GM23338 (cell line): ENCODE data around the gene DAAM2. TPM values are rescaled to one million over a fixed set of nuclear protein-coding genes. Genes with fewer than 3 reads are reported as not detected.

Experiments
- ATAC-seq: fragments of 200-7000 bp; cut with Tn5 transposase; 3 replicates; pipeline ENCODE4 v1.9.1; 2020
- DNase-seq: peaks from one replicate; pipeline ENCODE4 v3.0.0-alpha.2; 2015; ENCODE audit warnings: low spot score
- H2AFZ ChIP-seq: fragments of 200-600 bp; sonication (generic); 2 replicates; pipeline ENCODE4 v1.8.0; 2016; ENCODE audit warnings: antibody characterized with exemption, mild to moderate bottlenecking, moderate library complexity
- H3F3A ChIP-seq: fragments of 200-600 bp; sonication (generic); replicated peaks from 2 replicates; pipeline ENCODE4 v1.8.0; 2017; ENCODE audit warnings: antibody characterized with exemption, mixed run types, low read depth
- H3K27ac ChIP-seq: fragments of 200-600 bp; sonication (generic); 2 replicates; pipeline ENCODE4 v1.6.1; 2016; ENCODE audit warnings: low read depth
- H3K27me3 ChIP-seq: fragments of 200-600 bp; sonication (generic); 2 replicates; pipeline ENCODE4 v1.8.0; 2016; ENCODE audit warnings: mild to moderate bottlenecking, mixed run types, moderate library complexity; ENCODE audit not compliant: insufficient read depth
- H3K36me3 ChIP-seq: fragments of 200-600 bp; sonication (generic); 2 replicates; pipeline ENCODE4 v1.8.0; 2016; ENCODE audit warnings: mild to moderate bottlenecking; ENCODE audit not compliant: insufficient read depth
- H3K4me1 ChIP-seq: fragments of 200-600 bp; sonication (generic); 2 replicates; pipeline ENCODE4 v1.8.0; 2016; ENCODE audit warnings: mild to moderate bottlenecking, moderate library complexity; ENCODE audit not compliant: insufficient read depth
- H3K4me2 ChIP-seq: fragments of 200-600 bp; sonication (generic); 2 replicates; pipeline ENCODE4 v1.7.1; 2017; ENCODE audit warnings: mixed run types
- H3K4me3 ChIP-seq: fragments of 200-600 bp; sonication (generic); 2 replicates; pipeline ENCODE4 v1.6.1; 2016; ENCODE audit warnings: mixed run types
- H3K79me2 ChIP-seq: fragments of 200-600 bp; sonication (generic); replicated peaks from 2 replicates; pipeline ENCODE4 v1.8.0; 2017; ENCODE audit warnings: mild to moderate bottlenecking; ENCODE audit not compliant: insufficient read depth
- H3K9me2 ChIP-seq: fragments of 200-600 bp; sonication (generic); 2 replicates; pipeline ENCODE4 v1.8.0; 2017; ENCODE audit not compliant: insufficient read depth
- H4K20me1 ChIP-seq: fragments of 200-600 bp; sonication (generic); replicated peaks from 2 replicates; pipeline ENCODE4 v1.8.0; 2017; ENCODE audit warnings: mild to moderate bottlenecking; ENCODE audit not compliant: insufficient read depth
- H3K27ac Mint-ChIP-seq: 2 replicates; pipeline ENCODE4 v1.8.0; 2020; ENCODE audit warnings: inconsistent platforms, mild to moderate bottlenecking, moderate library complexity, mixed read lengths
- H3K27me3 Mint-ChIP-seq: 3 replicates; pipeline ENCODE4 v1.8.0; 2022; ENCODE audit warnings: low read depth, mild to moderate bottlenecking, moderate library complexity, mixed read lengths, inconsistent platforms; ENCODE audit not compliant: insufficient read depth, poor library complexity
- H3K36me3 Mint-ChIP-seq: 3 replicates; pipeline ENCODE4 v1.8.0; 2021; ENCODE audit warnings: low read depth, mild to moderate bottlenecking, inconsistent platforms, moderate library complexity, mixed read lengths
- H3K4me1 Mint-ChIP-seq: 3 replicates; pipeline ENCODE4 v1.8.0; 2020; ENCODE audit warnings: mild to moderate bottlenecking, inconsistent platforms, mixed read lengths
- H3K4me3 Mint-ChIP-seq: 3 replicates; pipeline ENCODE4 v1.8.0; 2021; ENCODE audit warnings: moderate library complexity, mild to moderate bottlenecking, inconsistent platforms, mixed read lengths
- H3K9me3 Mint-ChIP-seq: 3 replicates; pipeline ENCODE4 v1.8.0; 2020; ENCODE audit warnings: moderate library complexity, mild to moderate bottlenecking, inconsistent platforms, mixed read lengths
- CREB1 ChIP-seq: fragments of 250-450 bp; sonication (Bioruptor Pico); IDR thresholded peaks from 2 replicates; pipeline ENCODE4 v1.5.0; 2020; ENCODE audit warnings: low read depth, mild to moderate bottlenecking, moderate library complexity
- EZH2 ChIP-seq: fragments of 200-600 bp; sonication (generic); IDR thresholded peaks from one replicate; pipeline ENCODE4 v1.8.0; 2017; ENCODE audit warnings: antibody characterized with exemption, mild to moderate bottlenecking, low read depth; ENCODE audit not compliant: unreplicated experiment
- EZH2phosphoT487 ChIP-seq: fragments of 200-600 bp; sonication (generic); IDR thresholded peaks from one replicate; pipeline ENCODE4 v1.8.1; 2018; ENCODE audit warnings: antibody characterized with exemption; ENCODE audit not compliant: unreplicated experiment
- JUNB ChIP-seq: IDR thresholded peaks from one replicate; pipeline ENCODE4 v1.6.1; 2016; ENCODE audit warnings: antibody characterized with exemption; ENCODE audit not compliant: unreplicated experiment
- NANOG ChIP-seq: IDR thresholded peaks from 2 replicates; pipeline ENCODE4 v1.6.1; 2016; ENCODE audit warnings: antibody characterized with exemption, borderline replicate concordance
- POLR2AphosphoS5 ChIP-seq: IDR thresholded peaks from 2 replicates; pipeline ENCODE4 v1.6.1; 2016; ENCODE audit warnings: antibody characterized with exemption, low read depth
- REST ChIP-seq: IDR thresholded peaks from one replicate; pipeline ENCODE4 v1.6.1; 2018; ENCODE audit warnings: antibody characterized with exemption; ENCODE audit not compliant: unreplicated experiment
- STAT1 ChIP-seq: IDR thresholded peaks from one replicate; pipeline ENCODE4 v1.6.1; 2016; ENCODE audit warnings: antibody characterized with exemption; ENCODE audit not compliant: unreplicated experiment
- ZNF114 ChIP-seq: fragments of 250-450 bp; sonication (Bioruptor Pico); IDR thresholded peaks from 2 replicates; pipeline ENCODE4 v1.5.0; 2020; ENCODE audit warnings: mild to moderate bottlenecking, moderate library complexity
- ZNF331 ChIP-seq: fragments of 250-450 bp; sonication (Bioruptor Pico); IDR thresholded peaks from 2 replicates; pipeline ENCODE4 v1.5.0; 2020; ENCODE audit warnings: low read depth, mild to moderate bottlenecking, moderate library complexity
- polyA plus RNA-seq: library from polyadenylated mRNA; unstranded; fragments of >200 nt; fragmentation: Nextera tagmentation; extraction: Ambion mirVana; gene quantifications from 2 replicates; pipeline ENCODE4 v1.2.1, GENCODE V29; 2016
- total RNA-seq: library from RNA; depleted of rRNA; stranded (reverse); fragments of >200 nt; shearing (Covaris generic); gene quantifications from 2 replicates; pipeline ENCODE4 v1.2.3, GENCODE V29; 2014
- TF ChIP-seq, protein P1 (sequence below), 2 experiments: fragments of 200-600 bp in 1 of 2; sonication (generic) in 1 of 2; conservative IDR thresholded peaks; 2 replicates each; pipeline versions ENCODE4 v1.5.1 to v1.6.1; 2016 to 2017; ENCODE audit warnings: antibody characterized with exemption in 2 of 2, low read depth in 2 of 2, mild to moderate bottlenecking in 2 of 2, moderate library complexity in 1 of 2
- TF ChIP-seq, protein P2 (sequence below): fragments of 250-450 bp; sonication (Bioruptor Pico); IDR thresholded peaks from 2 replicates; pipeline ENCODE4 v1.5.0; 2020; ENCODE audit warnings: mild to moderate bottlenecking, moderate library complexity
- TF ChIP-seq, protein P3 (sequence below): IDR thresholded peaks from 2 replicates; pipeline ENCODE4 v1.6.1; 2016; ENCODE audit warnings: antibody characterized with exemption

Gene DAAM2
- total and polyA plus RNA-seq, 2 experiments from 2014 or later: 1.4 to 4.9 TPM

- no peaks in the 10 kb centered on the region for H4K20me1 ChIP-seq
- no peaks in the 10 kb centered on the region for H3F3A ChIP-seq
- H3K9me2 ChIP-seq: 0 out of 2 replicates have a peak, but pooled peaks cover 6% of the 10 kb centered on the region
- Mint-ChIP-seq H3K27ac (no peak overlapping the region), H3K9me3 (no peaks in the 10 kb centered on the region), H3K27me3 (peaks cover 2% of the 10 kb centered on the region), H3K4me3 (no peak overlapping the region), H3K36me3 (no peaks in the 10 kb centered on the region), H3K4me1 (no peaks in the 10 kb centered on the region)
- H3K4me1 ChIP-seq: no peaks in the 10 kb centered on the region
- no peak for DNase-seq
- no peaks in the 10 kb centered on the region for H3K79me2 ChIP-seq
- H3K36me3 ChIP-seq: no peaks in the 10 kb centered on the region
- ATAC-seq: no peak
- H3K4me3 ChIP-seq: no peak overlapping the region
- no peak overlapping the region for H2AFZ ChIP-seq
- H3K27me3 ChIP-seq: no peaks in the 10 kb centered on the region
- H3K4me2 ChIP-seq: no peak overlapping the region
- TF ChIP-seq, protein P1, sequence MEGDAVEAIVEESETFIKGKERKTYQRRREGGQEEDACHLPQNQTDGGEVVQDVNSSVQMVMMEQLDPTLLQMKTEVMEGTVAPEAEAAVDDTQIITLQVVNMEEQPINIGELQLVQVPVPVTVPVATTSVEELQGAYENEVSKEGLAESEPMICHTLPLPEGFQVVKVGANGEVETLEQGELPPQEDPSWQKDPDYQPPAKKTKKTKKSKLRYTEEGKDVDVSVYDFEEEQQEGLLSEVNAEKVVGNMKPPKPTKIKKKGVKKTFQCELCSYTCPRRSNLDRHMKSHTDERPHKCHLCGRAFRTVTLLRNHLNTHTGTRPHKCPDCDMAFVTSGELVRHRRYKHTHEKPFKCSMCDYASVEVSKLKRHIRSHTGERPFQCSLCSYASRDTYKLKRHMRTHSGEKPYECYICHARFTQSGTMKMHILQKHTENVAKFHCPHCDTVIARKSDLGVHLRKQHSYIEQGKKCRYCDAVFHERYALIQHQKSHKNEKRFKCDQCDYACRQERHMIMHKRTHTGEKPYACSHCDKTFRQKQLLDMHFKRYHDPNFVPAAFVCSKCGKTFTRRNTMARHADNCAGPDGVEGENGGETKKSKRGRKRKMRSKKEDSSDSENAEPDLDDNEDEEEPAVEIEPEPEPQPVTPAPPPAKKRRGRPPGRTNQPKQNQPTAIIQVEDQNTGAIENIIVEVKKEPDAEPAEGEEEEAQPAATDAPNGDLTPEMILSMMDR (conservative IDR thresholded peaks at IDR 0.05; ENCODE audit: low read depth in 2 of 2): no peak
- TF ChIP-seq NANOG: no peak
- no peak for TF ChIP-seq JUNB
- no peak for TF ChIP-seq EZH2
- TF ChIP-seq POLR2AphosphoS5: no peak
- TF ChIP-seq CREB1: no peak
- TF ChIP-seq, protein P2, sequence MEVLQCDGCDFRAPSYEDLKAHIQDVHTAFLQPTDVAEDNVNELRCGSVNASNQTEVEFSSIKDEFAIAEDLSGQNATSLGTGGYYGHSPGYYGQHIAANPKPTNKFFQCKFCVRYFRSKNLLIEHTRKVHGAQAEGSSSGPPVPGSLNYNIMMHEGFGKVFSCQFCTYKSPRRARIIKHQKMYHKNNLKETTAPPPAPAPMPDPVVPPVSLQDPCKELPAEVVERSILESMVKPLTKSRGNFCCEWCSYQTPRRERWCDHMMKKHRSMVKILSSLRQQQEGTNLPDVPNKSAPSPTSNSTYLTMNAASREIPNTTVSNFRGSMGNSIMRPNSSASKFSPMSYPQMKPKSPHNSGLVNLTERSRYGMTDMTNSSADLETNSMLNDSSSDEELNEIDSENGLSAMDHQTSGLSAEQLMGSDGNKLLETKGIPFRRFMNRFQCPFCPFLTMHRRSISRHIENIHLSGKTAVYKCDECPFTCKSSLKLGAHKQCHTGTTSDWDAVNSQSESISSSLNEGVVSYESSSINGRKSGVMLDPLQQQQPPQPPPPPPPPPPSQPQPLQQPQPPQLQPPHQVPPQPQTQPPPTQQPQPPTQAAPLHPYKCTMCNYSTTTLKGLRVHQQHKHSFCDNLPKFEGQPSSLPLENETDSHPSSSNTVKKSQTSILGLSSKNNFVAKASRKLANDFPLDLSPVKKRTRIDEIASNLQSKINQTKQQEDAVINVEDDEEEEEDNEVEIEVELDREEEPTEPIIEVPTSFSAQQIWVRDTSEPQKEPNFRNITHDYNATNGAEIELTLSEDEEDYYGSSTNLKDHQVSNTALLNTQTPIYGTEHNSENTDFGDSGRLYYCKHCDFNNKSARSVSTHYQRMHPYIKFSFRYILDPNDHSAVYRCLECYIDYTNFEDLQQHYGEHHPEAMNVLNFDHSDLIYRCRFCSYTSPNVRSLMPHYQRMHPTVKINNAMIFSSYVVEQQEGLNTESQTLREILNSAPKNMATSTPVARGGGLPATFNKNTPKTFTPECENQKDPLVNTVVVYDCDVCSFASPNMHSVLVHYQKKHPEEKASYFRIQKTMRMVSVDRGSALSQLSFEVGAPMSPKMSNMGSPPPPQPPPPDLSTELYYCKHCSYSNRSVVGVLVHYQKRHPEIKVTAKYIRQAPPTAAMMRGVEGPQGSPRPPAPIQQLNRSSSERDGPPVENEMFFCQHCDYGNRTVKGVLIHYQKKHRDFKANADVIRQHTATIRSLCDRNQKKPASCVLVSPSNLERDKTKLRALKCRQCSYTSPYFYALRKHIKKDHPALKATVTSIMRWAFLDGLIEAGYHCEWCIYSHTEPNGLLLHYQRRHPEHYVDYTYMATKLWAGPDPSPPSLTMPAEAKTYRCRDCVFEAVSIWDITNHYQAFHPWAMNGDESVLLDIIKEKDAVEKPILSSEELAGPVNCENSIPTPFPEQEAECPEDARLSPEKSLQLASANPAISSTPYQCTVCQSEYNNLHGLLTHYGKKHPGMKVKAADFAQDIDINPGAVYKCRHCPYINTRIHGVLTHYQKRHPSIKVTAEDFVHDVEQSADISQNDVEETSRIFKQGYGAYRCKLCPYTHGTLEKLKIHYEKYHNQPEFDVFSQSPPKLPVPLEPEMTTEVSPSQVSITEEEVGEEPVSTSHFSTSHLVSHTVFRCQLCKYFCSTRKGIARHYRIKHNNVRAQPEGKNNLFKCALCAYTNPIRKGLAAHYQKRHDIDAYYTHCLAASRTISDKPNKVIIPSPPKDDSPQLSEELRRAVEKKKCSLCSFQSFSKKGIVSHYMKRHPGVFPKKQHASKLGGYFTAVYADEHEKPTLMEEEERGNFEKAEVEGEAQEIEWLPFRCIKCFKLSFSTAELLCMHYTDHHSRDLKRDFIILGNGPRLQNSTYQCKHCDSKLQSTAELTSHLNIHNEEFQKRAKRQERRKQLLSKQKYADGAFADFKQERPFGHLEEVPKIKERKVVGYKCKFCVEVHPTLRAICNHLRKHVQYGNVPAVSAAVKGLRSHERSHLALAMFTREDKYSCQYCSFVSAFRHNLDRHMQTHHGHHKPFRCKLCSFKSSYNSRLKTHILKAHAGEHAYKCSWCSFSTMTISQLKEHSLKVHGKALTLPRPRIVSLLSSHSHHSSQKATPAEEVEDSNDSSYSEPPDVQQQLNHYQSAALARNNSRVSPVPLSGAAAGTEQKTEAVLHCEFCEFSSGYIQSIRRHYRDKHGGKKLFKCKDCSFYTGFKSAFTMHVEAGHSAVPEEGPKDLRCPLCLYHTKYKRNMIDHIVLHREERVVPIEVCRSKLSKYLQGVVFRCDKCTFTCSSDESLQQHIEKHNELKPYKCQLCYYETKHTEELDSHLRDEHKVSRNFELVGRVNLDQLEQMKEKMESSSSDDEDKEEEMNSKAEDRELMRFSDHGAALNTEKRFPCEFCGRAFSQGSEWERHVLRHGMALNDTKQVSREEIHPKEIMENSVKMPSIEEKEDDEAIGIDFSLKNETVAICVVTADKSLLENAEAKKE (CRISPR knock-in tag): no peak
- TF ChIP-seq, protein P3, sequence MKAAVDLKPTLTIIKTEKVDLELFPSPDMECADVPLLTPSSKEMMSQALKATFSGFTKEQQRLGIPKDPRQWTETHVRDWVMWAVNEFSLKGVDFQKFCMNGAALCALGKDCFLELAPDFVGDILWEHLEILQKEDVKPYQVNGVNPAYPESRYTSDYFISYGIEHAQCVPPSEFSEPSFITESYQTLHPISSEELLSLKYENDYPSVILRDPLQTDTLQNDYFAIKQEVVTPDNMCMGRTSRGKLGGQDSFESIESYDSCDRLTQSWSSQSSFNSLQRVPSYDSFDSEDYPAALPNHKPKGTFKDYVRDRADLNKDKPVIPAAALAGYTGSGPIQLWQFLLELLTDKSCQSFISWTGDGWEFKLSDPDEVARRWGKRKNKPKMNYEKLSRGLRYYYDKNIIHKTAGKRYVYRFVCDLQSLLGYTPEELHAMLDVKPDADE: no peak
- TF ChIP-seq STAT1: no peak
- TF ChIP-seq EZH2phosphoT487: no peak
- no peak for TF ChIP-seq ZNF114 (CRISPR knock-in tag)
- no peak for TF ChIP-seq ZNF331 (CRISPR knock-in tag)
- TF ChIP-seq REST: no peak
- H3K27ac ChIP-seq: no peak overlapping the region
Observed at GRCh38 chr6:39760226-39760952, 31.8 kb upstream of the DAAM2 start.
